Activated T-helper 17 cell treated with anti-CD3 and anti-CD28 coated beads, Interleukin-2, amount 50 U/mL, for 72 hours (primary cell): ENCODE data around the gene EFNA1. TPM values are rescaled to one million over a fixed set of nuclear protein-coding genes. Genes with fewer than 3 reads are reported as not detected.

Experiments used
- ATAC-seq: fragments of 150-1000 bp; cut with Tn5 transposase; replicated peaks from 2 replicates; pipeline ENCODE4 v1.10.0; 2021; ENCODE audit warnings: mild to moderate bottlenecking, moderate library complexity
- H3K27ac Mint-ChIP-seq: one replicate; pipeline ENCODE4 v1.8.0; 2022; ENCODE audit warnings: mixed read lengths
- H3K27me3 Mint-ChIP-seq: one replicate; pipeline ENCODE4 v1.8.0; 2022; ENCODE audit warnings: mixed read lengths
- H3K36me3 Mint-ChIP-seq: one replicate; pipeline ENCODE4 v1.8.0; 2022; ENCODE audit warnings: low read depth, mild to moderate bottlenecking, mixed read lengths
- H3K4me1 Mint-ChIP-seq: one replicate; pipeline ENCODE4 v1.8.0; 2022; ENCODE audit warnings: mixed read lengths
- H3K4me3 Mint-ChIP-seq: one replicate; pipeline ENCODE4 v1.8.0; 2022; ENCODE audit warnings: mild to moderate bottlenecking, mixed read lengths
- H3K9me3 Mint-ChIP-seq: one replicate; pipeline ENCODE4 v1.8.0; 2022; ENCODE audit warnings: mixed read lengths
- total RNA-seq, 2 donors: library from RNA; stranded (reverse); gene quantifications; one replicate each; pipeline ENCODE4 v1.2.3, GENCODE V29; 2022

EFNA1 gene
- total RNA-seq = under 1 TPM in 1 of 2 donors, not detected in 1; 0.48 TPM

GRCh38 chr1:155127105-155127966 is at the start of gene EFNA1:
Gene EFNA1 (plus strand): TSS chr1:155127876. CDS start chr1:155127978, 102 bp downstream.
- Mint-ChIP-seq H3K36me3 (no peaks in the 10 kb centered on the region), H3K27ac (peak within 1 kb of the TSS; percentile 62), H3K9me3 (no peaks in the 10 kb centered on the region), H3K4me3 (peak within 1 kb of the TSS; percentile 79), H3K4me1 (peaks cover 16% of the 10 kb centered on the region), H3K27me3 (peaks cover 15% of the 10 kb centered on the region)
- ATAC-seq = peak; percentile 73

GRCh38 chr1:155078469-155079209 is 49.0 kb upstream of the EFNA1 start, which contains the start of gene EFNA3:
Gene EFNA3 (plus strand): TSS chr1:155078837. CDS start chr1:155078942, 105 bp downstream.
- H3K27me3 Mint-ChIP-seq = peaks cover 22% of the 10 kb centered on the region
- ATAC-seq = peak; percentile 58
- peaks cover 6% of the 10 kb centered on the region for H3K36me3 Mint-ChIP-seq
- no peaks in the 10 kb centered on the region for H3K9me3 Mint-ChIP-seq
- peak within 1 kb of the TSS; percentile 79 for H3K27ac Mint-ChIP-seq
- H3K4me3 Mint-ChIP-seq = peak within 1 kb of the TSS; percentile 88
- H3K4me1 Mint-ChIP-seq = peaks cover 21% of the 10 kb centered on the region

- Mint-ChIP-seq H3K36me3 (peaks cover 6% of the 10 kb centered on the region), H3K4me1 (peaks cover 21% of the 10 kb centered on the region), H3K27me3 (peaks cover 25% of the 10 kb centered on the region), H3K27ac (peak overlapping the region; percentile 79), H3K4me3 (peak overlapping the region; percentile 88), H3K9me3 (no peaks in the 10 kb centered on the region)
- ATAC-seq = no peak
Observed at GRCh38 chr1:155079210-155079486, 48.5 kb upstream of the EFNA1 start.

- H3K36me3 Mint-ChIP-seq = peaks cover 9% of the 10 kb centered on the region
- ATAC-seq = peak; percentile 16
- peak overlapping the region; percentile 79 for H3K27ac Mint-ChIP-seq
- no peaks in the 10 kb centered on the region for H3K9me3 Mint-ChIP-seq
- peak overlapping the region; percentile 88 for H3K4me3 Mint-ChIP-seq
- peaks cover 25% of the 10 kb centered on the region for H3K27me3 Mint-ChIP-seq
- H3K4me1 Mint-ChIP-seq = peaks cover 27% of the 10 kb centered on the region
Observed at GRCh38 chr1:155079487-155080311, 48.0 kb upstream of the EFNA1 start.

- ATAC-seq = no peak
- peaks cover 25% of the 10 kb centered on the region for H3K27me3 Mint-ChIP-seq
- no peak overlapping the region for H3K27ac Mint-ChIP-seq
Observed at GRCh38 chr1:155080312-155081228, 47.1 kb upstream of the EFNA1 start.

GRCh38 chr1:155081472-155082300 is 46.0 kb upstream of the EFNA1 start:
- Mint-ChIP-seq H3K27ac (no peak overlapping the region), H3K4me1 (peaks cover 29% of the 10 kb centered on the region), H3K9me3 (no peaks in the 10 kb centered on the region), H3K27me3 (peaks cover 25% of the 10 kb centered on the region), H3K4me3 (peak overlapping the region; percentile 61), H3K36me3 (peaks cover 18% of the 10 kb centered on the region)
- ATAC-seq = no peak

More at GRCh38 chr1:155080312-155081228, 47.1 kb upstream of the EFNA1 start:
- Mint-ChIP-seq H3K4me1 (peaks cover 29% of the 10 kb centered on the region), H3K4me3 (peak overlapping the region; percentile 88), H3K36me3 (peaks cover 17% of the 10 kb centered on the region), H3K9me3 (no peaks in the 10 kb centered on the region)

- peaks cover 18% of the 10 kb centered on the region for H3K36me3 Mint-ChIP-seq
- ATAC-seq = no peak
- H3K27me3 Mint-ChIP-seq = peaks cover 25% of the 10 kb centered on the region
- no peak overlapping the region for H3K27ac Mint-ChIP-seq
- no peaks in the 10 kb centered on the region for H3K9me3 Mint-ChIP-seq
- H3K4me1 Mint-ChIP-seq = peaks cover 29% of the 10 kb centered on the region
- peak overlapping the region; percentile 61 for H3K4me3 Mint-ChIP-seq
Observed at GRCh38 chr1:155082301-155083051, 45.2 kb upstream of the EFNA1 start.

GRCh38 chr1:155083052-155083541 is 44.6 kb upstream of the EFNA1 start:
- Mint-ChIP-seq H3K27ac (no peak overlapping the region), H3K36me3 (peaks cover 18% of the 10 kb centered on the region), H3K4me1 (peaks cover 29% of the 10 kb centered on the region), H3K9me3 (no peaks in the 10 kb centered on the region), H3K27me3 (peaks cover 25% of the 10 kb centered on the region), H3K4me3 (peak overlapping the region; percentile 61)
- ATAC-seq = no peak

- H3K27me3 Mint-ChIP-seq = peaks cover 25% of the 10 kb centered on the region
- peak overlapping the region; percentile 94 for H3K27ac Mint-ChIP-seq
- H3K9me3 Mint-ChIP-seq = no peaks in the 10 kb centered on the region
- no peak for ATAC-seq
- peaks cover 29% of the 10 kb centered on the region for H3K4me1 Mint-ChIP-seq
- H3K4me3 Mint-ChIP-seq = peak overlapping the region; percentile 91
- H3K36me3 Mint-ChIP-seq = peaks cover 18% of the 10 kb centered on the region
Observed at GRCh38 chr1:155083865-155084721, 43.6 kb upstream of the EFNA1 start.

GRCh38 chr1:155084722-155085503 is 42.8 kb upstream of the EFNA1 start:
- peak; percentile 87 for ATAC-seq
- peak overlapping the region; percentile 91 for H3K4me3 Mint-ChIP-seq

More at GRCh38 chr1:155084722-155085503, 42.8 kb upstream of the EFNA1 start:
- peaks cover 18% of the 10 kb centered on the region for H3K27me3 Mint-ChIP-seq
- peaks cover 22% of the 10 kb centered on the region for H3K4me1 Mint-ChIP-seq
- H3K9me3 Mint-ChIP-seq = no peaks in the 10 kb centered on the region
- peak overlapping the region; percentile 94 for H3K27ac Mint-ChIP-seq
- peaks cover 18% of the 10 kb centered on the region for H3K36me3 Mint-ChIP-seq
